GM12892 (cell line): ENCODE measurements around the gene CAMLG.
"Not testable (repeated sequence)": the region's sequence is repeated elsewhere in the genome, so short reads cannot be mapped to it uniquely, and the experiment has no call there.

ENCODE experiments used
- DNase-seq: peaks from one replicate; pipeline ENCODE4 v3.0.0; 2011; ENCODE audit not compliant: insufficient read length
- FAIRE-seq: peaks from 2 replicates; lab custom pipeline; 2011; peaks lifted over from hg19 to GRCh38; lab: Jason Lieb, UNC
- POLR2A ChIP-seq: IDR thresholded peaks from 2 replicates; pipeline ENCODE4 v1.6.1; 2011; ENCODE audit warnings: low read depth, low read length, control low read depth
- POLR2AphosphoS5 ChIP-seq: IDR thresholded peaks from 2 replicates; pipeline ENCODE4 v1.6.1; 2011; ENCODE audit warnings: low read depth, low read length, control low read depth
- TAF1 ChIP-seq: IDR thresholded peaks from 2 replicates; pipeline ENCODE4 v1.6.1; 2011; ENCODE audit warnings: low read depth, mild to moderate bottlenecking, control low read depth, low read length, borderline replicate concordance

Gene CAMLG

DNA sequence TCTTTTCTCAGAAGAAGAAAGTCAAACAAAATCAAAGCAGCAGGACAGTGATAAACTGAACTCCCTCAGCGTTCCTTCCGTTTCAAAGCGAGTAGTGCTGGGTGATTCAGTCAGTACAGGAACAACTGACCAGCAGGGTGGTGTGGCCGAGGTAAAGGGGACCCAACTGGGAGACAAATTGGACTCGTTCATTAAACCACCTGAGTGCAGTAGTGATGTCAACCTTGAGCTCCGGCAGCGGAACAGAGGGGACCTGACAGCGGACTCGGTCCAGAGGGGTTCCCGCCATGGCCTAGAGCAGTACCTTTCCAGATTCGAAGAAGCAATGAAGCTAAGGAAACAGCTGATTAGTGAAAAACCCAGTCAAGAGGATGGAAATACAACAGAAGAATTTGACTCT lies 2.7 kb downstream of the CAMLG start:
- FAIRE-seq (no peak), DNase-seq (no peak)
- TF ChIP-seq TAF1 = no peak
- no peak for TF ChIP-seq POLR2AphosphoS5
- no peak for TF ChIP-seq POLR2A

DNA sequence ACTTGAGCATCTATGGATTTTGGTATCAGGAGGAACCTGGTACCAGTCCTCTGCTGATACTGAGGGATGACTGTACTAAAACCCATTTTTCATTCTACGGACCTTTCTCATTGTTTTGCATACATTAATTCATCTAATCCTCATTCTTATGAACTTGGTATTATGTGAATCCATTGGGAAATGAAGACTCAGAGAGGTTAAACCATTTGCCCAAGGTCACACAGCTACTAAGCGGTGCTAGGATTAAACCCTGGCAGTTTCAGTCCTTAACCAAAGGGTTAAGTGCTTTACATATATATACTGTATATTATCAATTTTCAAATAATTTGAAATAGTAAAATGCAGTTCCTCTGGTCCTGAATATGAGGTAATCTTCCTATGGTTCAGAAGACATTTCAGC lies 3.8 kb downstream of the CAMLG start:
- TF ChIP-seq POLR2A = no peak
- no peak for TF ChIP-seq POLR2AphosphoS5
- no peak for TF ChIP-seq TAF1
- FAIRE-seq = no peak
- DNase-seq = no peak

DNA sequence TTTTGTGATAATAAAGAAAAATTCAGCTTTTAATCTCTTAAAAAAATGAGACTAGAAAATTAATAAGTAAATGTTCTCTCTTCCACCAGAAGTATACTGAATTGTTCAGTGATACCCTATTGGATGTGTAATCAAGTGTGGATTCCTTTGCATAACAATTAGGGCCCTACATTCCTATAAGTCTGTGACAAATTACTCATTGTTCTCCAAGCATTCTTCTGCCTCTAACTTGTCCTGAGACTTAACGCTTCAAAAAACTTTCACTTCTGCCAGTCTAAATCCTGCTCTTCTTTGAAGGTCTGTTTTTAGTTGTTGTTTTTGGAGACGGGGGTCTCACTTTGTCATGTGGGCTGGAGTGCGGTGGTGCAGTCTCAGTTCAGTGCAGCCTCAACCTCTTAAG lies 11.1 kb downstream of the CAMLG start:
- DNase-seq (no peak), FAIRE-seq (no peak)
- no peak for TF ChIP-seq TAF1
- no peak for TF ChIP-seq POLR2A
- TF ChIP-seq POLR2AphosphoS5 = no peak

DNA sequence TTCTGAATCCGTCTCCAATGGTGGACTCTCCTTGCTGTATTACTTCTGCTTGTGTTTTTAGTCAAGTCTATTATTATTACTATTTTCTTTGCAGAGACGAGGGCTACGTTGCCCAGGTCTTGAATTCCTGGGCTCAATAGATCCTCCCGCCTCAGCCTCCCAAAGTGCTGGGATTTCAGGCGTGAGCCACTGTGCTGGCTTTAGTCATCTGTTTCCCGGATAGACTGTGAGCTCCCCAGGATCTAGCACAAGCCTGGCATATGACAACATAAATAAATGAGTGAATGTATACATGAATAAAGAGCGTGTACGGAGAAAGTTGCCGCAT lies 19.8 kb downstream of the CAMLG start:
- FAIRE-seq = no peak
- TF ChIP-seq POLR2AphosphoS5 = no peak
- no peak for DNase-seq

DNA sequence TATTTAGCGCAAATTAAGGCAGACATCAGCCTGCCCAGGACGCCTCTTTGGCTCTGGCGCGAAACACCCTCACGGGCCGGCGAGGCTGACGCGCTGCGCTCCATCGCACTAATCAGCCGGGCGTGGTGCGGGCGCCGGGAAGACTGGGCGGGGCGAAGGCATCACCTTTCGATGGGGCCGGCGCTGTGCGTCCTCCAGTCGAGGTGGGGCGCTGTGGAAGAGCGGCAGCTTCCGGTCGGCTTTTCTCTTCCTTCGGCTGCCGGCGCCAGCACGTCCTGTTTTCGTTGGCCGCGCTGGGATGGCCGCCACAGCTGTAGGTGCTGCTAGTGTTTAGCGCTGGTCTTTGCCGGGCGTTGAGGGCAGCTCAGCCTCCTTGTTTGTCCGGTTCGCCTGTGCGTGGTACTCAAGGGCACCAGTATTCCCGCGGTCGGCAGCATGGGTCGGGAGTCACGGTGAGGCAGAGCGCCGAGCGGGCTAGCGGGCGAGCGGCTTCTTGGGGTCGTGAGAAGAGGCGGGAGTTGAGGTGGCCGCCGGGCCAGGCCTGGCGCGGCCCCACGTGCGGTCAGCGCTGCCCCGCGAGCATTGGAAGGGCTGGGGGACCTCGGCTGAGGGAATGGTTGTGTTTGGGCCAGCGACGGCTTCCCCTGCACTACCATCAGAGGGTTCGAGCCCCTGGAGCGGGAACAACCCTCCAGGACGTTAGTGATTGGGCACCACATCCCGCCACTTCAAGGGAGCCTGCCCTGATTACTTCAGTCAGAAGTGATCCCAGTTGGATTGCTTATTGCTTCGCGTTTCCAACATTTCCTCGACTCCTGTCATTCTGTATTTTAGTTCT lies 20.4 kb downstream of the CAMLG start, which contains the start of gene DDX46:
Gene DDX46, plus strand, starts transcription at position 276 of the 838 bp plus-strand sequence. Its CDS starts 160 bp downstream, at position 436.
- peak; percentile 86 for FAIRE-seq
- TF ChIP-seq POLR2A (peak; percentile 91), TAF1 (peak; percentile 94), POLR2AphosphoS5 (peak; percentile 95)
- peak; percentile 91 for DNase-seq

DNA sequence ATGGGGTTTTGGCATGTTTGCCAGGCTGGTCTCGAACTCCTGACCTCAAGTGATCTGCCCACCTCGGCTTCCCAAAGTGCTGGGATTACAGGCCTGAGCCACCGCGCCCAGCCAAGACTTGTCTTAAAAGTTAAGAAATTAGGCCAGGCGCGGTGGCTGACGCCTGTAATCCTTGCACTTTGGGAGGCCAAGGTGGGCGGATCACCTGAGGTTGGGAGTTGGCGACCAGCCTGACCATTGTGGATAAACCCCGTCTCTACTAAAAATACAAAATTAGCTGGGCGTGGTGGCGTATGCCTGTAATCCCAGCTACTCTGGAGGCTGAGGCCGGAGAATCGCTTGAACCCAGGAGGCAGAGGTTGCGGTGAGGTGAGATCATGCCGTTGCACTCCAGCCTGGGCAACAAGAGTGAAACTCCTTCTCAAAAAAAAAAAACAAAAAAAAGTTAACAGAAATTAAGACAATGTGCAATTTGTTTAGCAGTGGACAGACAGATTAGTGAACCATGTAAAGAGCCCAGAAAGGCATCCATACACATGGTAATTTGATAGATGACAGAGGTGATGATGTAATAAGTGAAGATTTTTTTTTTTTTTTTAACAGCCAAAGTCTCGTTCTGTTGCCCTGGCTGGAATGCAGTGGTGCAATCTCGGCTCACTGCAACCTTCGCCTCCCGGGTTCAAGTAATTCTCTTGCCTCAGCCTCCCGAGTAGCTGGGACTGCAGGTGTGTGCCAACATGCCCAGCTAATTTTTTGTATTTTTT lies 29.4 kb downstream of the CAMLG start:
- DNase-seq, FAIRE-seq: not testable (repeated sequence)

DNA sequence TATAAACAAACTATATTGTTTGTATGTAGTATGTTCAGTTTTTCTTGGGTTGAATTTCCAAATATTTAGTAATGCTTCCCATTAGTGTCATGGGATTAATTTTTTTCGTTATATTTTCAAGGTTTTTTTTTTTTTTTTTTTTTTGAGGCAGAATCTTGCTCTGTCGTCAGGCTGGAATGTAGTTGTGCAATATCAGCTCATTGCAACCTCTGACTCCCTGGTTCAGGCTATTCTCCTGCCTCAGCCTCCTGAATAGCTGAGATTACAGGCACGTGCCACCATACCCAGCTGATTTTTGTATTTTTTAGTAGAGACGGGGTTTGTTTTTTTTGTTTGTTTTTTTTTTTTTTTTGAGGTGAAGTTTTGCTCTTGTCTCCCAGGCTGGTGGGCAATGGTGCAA lies 30.9 kb downstream of the CAMLG start:
- FAIRE-seq (no peak), DNase-seq (no peak)
- no peak for TF ChIP-seq POLR2AphosphoS5
- TF ChIP-seq POLR2A = no peak
- no peak for TF ChIP-seq TAF1

DNA sequence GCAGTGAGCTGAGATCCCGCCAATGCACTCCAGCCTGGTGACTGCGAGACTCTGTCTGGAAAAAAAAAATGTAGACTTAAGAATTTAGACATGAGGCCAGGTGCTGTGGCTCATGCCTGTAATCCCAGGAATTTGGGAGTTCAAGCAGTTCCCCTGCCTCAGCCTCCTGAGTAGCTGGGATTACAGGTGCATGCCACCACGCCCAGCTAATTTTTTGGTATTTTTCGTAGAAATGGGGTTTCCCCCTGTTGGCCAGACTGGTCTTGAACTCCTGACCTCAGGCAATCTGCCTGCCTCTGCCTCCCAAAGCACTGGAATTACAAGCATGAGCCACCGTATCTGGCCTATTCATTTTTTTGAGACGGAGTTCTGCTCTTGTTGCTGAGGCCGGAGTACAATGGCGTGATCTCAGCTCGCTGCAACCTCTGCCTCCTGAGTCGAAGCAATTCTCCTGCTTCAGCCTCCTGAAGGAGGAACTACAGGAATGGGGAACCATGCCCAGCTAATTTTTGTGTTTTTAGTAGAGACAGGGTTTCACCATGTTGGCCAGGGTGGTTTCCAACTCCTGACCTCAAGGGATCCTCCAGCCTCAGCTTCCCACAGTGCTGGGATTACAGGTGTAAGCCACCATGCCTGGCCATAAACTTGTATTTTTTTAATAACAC lies 34.2 kb downstream of the CAMLG start:
- no peak for FAIRE-seq
- TF ChIP-seq POLR2A (no peak), POLR2AphosphoS5 (no peak), TAF1 (no peak)
- DNase-seq = no peak

DNA sequence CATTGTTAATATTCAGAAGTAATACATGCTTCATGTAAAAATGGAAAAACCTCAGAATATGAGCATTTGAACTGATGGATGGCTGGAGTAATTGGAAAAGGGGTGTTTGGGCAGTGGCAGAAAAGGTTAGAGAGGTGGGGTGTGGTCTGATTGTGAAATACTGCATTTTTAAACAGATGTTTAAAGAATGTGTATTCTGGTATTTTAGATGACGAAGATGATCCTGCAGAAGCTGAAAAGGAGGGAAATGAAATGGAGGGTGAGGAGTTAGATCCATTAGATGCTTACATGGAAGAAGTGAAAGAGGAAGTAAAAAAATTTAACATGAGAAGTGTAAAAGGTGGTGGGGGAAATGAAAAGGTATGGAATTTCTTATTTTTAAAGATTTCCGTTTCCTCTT lies 39.0 kb downstream of the CAMLG start:
- no peak for DNase-seq
- no peak for FAIRE-seq
- no peak for TF ChIP-seq TAF1
- TF ChIP-seq POLR2AphosphoS5 = no peak
- TF ChIP-seq POLR2A = no peak

DNA sequence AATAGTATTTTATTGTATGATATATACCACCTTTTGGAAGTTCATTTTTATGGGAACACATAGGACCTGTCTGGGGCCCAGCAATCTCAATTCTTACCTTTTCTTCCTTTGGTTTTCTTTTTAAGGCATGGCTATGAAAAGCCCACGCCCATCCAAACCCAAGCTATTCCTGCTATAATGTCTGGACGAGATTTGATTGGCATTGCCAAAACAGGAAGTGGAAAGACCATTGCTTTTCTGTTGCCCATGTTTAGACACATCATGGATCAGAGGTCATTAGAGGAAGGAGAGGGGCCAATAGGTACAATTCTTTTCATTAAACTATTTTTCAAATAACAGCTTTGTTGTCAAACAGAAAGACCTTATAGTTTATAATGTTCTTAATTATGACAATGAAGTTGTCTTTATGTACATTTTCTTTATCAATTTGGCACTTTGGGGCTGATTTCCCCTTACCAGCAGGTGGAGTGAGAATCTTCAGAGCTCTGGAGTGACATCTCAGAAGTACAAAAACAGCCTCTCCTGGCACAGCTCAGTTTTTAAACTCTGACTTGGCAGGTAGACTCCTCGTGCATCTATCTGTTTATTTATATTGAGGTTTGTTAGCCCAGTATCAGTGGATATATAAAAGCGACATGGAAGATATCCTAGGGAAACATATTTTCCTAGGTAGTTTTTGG lies 46.0 kb downstream of the CAMLG start:
- no peak for TF ChIP-seq POLR2AphosphoS5
- no peak for TF ChIP-seq TAF1
- no peak for TF ChIP-seq POLR2A
- FAIRE-seq (no peak), DNase-seq (no peak)

DNA sequence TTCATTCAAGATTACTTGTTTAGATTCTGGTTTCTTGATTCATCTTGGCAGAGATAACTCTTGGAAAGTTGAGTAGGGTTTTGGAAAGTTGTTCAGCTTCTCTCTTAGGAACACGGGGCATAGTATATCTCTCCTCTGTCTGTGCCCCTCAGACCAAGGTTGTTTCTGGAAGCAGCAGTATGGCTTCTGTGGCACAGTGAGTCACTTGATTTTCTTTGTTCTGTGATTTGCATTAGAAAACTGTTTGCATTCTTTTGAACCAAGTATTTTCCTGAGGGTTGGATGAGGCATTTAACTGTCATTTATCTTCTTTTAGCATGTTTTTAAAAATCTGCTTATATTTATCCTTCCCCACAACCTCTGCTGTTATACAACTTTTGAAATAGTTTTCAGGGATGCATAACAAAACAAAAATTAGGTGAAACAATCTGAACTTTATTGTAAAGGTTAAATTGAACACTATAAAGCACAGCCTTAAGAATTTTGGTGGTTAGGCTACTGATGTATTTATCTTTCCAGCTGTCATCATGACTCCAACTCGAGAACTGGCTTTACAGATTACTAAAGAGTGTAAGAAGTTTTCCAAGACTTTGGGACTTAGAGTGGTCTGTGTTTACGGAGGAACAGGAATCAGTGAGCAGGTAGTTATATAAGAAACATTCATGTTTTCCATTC lies 46.7 kb downstream of the CAMLG start:
- no peak for DNase-seq
- no peak for FAIRE-seq

DNA sequence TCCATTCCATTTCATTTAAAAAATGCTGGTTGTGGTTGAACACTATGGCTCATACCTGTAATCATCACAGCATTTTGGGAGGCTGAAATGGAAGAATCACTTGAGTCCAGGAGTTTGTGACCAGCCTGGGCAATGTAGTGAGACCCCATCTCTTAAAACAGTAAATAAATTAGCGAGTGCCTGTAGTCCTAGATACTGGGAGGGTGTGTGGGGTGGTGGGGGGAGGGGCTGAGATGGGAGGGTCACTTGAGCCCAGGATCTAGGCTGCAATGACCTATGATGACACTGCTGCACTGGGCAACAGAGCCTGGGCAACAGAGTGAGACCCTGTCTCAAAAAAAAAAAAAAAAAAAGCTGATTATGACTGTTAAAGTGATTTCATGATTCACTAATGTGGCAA lies 49.3 kb downstream of the CAMLG start:
- FAIRE-seq (no peak), DNase-seq (no peak)
- TF ChIP-seq POLR2A (no peak), TAF1 (no peak), POLR2AphosphoS5 (no peak)

More for the DNA sequence above, 46.7 kb downstream of the CAMLG start:
- TF ChIP-seq TAF1 (no peak), POLR2AphosphoS5 (no peak), POLR2A (no peak)

DNA sequence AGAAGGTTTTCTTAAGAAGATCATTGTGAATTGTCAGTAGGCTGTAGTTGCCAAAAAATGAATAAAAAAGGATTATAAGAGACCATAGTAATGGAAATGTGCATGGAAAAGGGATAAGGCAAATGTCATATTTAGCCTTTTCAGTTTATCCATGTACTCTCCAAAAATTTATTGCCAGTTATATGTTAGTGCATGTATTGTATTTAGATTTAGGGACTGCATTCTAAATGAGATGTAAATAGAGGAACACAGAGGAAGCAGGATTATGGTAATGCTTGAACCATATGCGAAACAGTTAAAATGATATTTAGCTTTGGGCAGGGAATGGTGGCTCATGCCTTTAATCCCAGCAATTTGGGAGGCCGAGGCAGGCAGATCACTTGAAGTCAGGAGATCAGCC lies 53.2 kb downstream of the CAMLG start:
- DNase-seq (no peak), FAIRE-seq (no peak)
- TF ChIP-seq POLR2AphosphoS5 (no peak), TAF1 (no peak), POLR2A (no peak)
